Parathyroid adenoma (tissue), 2 donors: ENCODE results near the gene FAM181B.
A peak's percentile ranks its signal among the peaks of the same experiment; 100 is the strongest.

ENCODE experiments used
- H2AFZ ChIP-seq: fragments of 300-600 bp; sonication (generic); one replicate; pipeline ENCODE4 v1.7.0; 2017; ENCODE audit warnings: antibody characterized with exemption, mild to moderate bottlenecking
- H3K27ac ChIP-seq: fragments of 300-600 bp; sonication (generic); one replicate; pipeline ENCODE4 v1.7.0; 2017
- H3K27me3 ChIP-seq: fragments of 300-600 bp; sonication (generic); one replicate; pipeline ENCODE4 v1.7.0; 2017; ENCODE audit warnings: low read length; ENCODE audit not compliant: control insufficient read depth, insufficient read depth
- H3K36me3 ChIP-seq: fragments of 300-600 bp; sonication (generic); one replicate; pipeline ENCODE4 v1.7.0; 2017; ENCODE audit warnings: low read length; ENCODE audit not compliant: control insufficient read depth, insufficient read depth
- H3K4me1 ChIP-seq: fragments of 300-600 bp; sonication (generic); one replicate; pipeline ENCODE4 v1.7.0; 2017; ENCODE audit warnings: control low read depth
- H3K4me2 ChIP-seq: fragments of 300-600 bp; sonication (generic); one replicate; pipeline ENCODE4 v1.7.0; 2017; ENCODE audit warnings: low read length
- H3K4me3 ChIP-seq: fragments of 300-600 bp; sonication (generic); one replicate; pipeline ENCODE4 v1.7.0; 2017; ENCODE audit warnings: low read depth, low read length
- H3K79me2 ChIP-seq: fragments of 300-600 bp; sonication (generic); one replicate; pipeline ENCODE4 v1.7.0; 2017; ENCODE audit warnings: control low read depth
- H3K9ac ChIP-seq: fragments of 300-600 bp; sonication (generic); one replicate; pipeline ENCODE4 v1.7.0; 2017; ENCODE audit warnings: mild to moderate bottlenecking
- H3K9me3 ChIP-seq: fragments of 300-600 bp; sonication (generic); one replicate; pipeline ENCODE4 v1.7.0; 2017; ENCODE audit warnings: low read length; ENCODE audit not compliant: control insufficient read depth
- TF ChIP-seq, protein P1 (sequence below): fragments of 300-600 bp; sonication (generic); IDR thresholded peaks from one replicate; pipeline ENCODE4 v1.7.0; 2017; ENCODE audit warnings: antibody characterized with exemption, mild to moderate bottlenecking
- donor health status: primary hyperparathyroidism.

FAM181B gene

DNA sequence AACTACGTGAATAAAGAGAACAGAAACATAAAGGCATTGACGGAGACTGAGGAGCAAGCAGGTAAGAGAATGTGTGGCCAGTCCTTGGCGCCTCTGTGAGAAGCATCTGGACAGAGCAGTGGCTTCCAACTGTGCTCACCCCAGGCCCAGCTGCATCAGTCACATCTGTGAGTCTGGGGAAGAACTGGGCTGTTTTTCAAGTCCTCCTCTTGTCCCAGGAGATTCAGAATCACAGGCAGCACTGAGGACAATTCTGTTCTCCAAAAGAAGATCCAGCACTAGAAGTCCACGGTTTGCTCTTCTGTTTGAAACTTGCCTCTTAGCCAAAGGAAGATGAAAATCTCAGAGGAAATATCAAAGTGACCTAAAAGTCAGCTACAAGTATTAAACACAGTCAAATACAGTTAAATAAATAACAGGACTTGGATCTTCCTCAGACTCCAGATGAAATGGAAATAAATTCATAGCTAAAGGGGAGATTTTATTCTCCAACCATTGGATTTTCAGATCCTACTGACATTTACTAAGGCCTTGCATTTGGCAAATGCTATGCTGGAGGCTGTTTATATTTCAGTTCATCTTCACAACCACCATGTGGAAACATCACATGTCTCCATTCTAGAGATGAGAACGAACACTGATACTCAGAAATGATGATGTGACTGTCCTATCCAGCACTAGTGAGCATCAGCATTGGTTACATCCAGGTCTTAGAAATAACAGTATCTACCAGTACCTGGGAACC is 14.1 kb downstream of the FAM181B start:
- Histone ChIP-seq H2AFZ (no peak overlapping the region), H3K9ac (no peak overlapping the region), H3K4me2 (no peak overlapping the region), H3K27me3 (no peaks in the 10 kb centered on the region), H3K4me3 (no peak overlapping the region), H3K79me2 (no peaks in the 10 kb centered on the region), H3K4me1 (no peaks in the 10 kb centered on the region), H3K36me3 (no peaks in the 10 kb centered on the region), H3K9me3 (no peaks in the 10 kb centered on the region), H3K27ac (no peak overlapping the region)
- TF ChIP-seq, protein P1, sequence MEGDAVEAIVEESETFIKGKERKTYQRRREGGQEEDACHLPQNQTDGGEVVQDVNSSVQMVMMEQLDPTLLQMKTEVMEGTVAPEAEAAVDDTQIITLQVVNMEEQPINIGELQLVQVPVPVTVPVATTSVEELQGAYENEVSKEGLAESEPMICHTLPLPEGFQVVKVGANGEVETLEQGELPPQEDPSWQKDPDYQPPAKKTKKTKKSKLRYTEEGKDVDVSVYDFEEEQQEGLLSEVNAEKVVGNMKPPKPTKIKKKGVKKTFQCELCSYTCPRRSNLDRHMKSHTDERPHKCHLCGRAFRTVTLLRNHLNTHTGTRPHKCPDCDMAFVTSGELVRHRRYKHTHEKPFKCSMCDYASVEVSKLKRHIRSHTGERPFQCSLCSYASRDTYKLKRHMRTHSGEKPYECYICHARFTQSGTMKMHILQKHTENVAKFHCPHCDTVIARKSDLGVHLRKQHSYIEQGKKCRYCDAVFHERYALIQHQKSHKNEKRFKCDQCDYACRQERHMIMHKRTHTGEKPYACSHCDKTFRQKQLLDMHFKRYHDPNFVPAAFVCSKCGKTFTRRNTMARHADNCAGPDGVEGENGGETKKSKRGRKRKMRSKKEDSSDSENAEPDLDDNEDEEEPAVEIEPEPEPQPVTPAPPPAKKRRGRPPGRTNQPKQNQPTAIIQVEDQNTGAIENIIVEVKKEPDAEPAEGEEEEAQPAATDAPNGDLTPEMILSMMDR = no peak

DNA sequence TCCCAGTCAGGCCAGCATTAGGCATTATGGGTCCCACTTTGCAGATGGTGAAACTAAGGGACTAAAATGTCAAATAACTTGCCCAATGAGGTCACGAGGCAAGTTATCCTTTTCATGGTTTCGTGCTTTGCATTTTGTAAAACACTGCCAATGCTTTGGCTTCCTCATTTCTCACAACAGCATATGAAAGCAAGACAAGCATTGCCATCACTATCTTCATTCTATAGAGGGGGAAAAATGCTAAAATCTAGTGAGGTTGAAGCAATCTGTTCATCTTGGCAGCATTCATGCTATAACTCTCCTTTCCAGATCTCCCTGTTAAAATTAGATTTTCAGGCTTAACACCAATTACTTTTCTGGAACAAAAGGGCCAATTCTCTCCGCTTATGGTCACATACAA is 14.8 kb downstream of the FAM181B start:
- TF ChIP-seq, protein P1 = no peak
- Histone ChIP-seq H3K4me2 (no peak overlapping the region), H2AFZ (no peak overlapping the region), H3K9ac (no peak overlapping the region), H3K4me3 (no peak overlapping the region), H3K9me3 (no peaks in the 10 kb centered on the region), H3K4me1 (no peaks in the 10 kb centered on the region), H3K27me3 (no peaks in the 10 kb centered on the region), H3K79me2 (no peaks in the 10 kb centered on the region), H3K27ac (no peak overlapping the region), H3K36me3 (no peaks in the 10 kb centered on the region)

DNA sequence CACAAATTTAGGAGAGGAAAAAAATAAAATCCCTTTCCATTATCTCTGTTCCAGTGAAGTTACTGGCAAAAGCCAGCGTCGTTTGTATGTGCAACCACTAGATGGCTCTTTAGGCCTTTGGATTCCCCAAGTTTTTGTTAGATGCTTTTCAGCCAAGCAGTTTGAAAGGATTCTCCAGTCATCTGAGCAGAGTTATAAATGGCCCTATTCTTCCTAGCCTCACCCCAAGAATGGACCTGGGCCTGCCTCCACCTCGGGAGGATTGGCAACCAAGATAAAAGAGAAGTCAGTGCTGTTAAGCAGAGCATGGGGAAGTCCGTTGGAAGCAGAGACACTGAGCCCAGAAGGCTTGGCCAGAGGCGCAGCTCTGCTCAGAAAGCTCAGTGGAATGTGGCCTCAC is 15.4 kb downstream of the FAM181B start:
- Histone ChIP-seq H3K27ac (no peak overlapping the region), H3K36me3 (no peaks in the 10 kb centered on the region), H3K4me1 (no peaks in the 10 kb centered on the region), H3K27me3 (no peaks in the 10 kb centered on the region), H3K9ac (no peak overlapping the region), H3K9me3 (no peaks in the 10 kb centered on the region), H3K4me2 (no peak overlapping the region), H2AFZ (no peak overlapping the region), H3K79me2 (no peaks in the 10 kb centered on the region), H3K4me3 (no peak overlapping the region)
- TF ChIP-seq, protein P1 = peak; percentile 53

DNA sequence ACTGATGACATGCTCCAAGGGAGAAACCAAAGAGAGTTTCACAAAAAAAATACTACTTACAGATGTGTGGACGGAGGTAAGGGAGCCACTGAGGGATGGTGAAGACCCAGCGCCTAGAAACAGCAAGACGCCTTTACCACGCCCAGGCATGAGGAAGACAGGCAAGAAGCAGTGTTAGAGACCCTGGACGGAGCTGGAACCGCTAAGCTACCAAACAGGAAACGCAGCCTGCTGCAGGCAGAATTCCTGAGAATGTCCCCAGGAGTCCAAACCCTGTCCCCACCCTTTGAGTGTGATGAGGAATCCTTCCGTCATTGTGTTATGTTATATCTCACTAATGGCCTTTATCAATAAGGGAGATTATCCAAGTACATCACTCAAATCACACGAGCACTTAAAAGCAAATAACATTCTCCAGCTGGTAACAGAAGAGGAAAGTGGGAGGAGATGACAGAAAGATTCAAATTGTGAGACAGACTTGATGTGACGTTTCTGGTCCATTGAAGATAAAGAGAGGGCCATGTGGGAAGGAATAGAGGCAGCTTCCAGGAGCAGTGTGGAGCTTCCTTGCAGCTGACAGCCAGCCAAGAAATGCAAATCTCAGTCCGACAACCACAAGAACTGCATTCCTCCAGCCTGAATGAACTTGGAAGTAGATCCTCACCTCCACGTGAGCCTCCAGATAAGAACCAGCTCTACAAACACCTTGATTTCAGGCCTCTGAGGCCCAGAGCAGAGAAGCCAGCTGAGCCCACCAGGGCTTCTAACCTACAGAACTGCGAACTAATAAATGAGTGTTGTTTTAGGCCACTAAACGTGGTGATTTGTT is 19.1 kb downstream of the FAM181B start:
- H3K4me1 ChIP-seq = no peaks in the 10 kb centered on the region
- H3K36me3 ChIP-seq = no peaks in the 10 kb centered on the region
- no peaks in the 10 kb centered on the region for H3K79me2 ChIP-seq
- TF ChIP-seq, protein P1 = no peak
- H3K9ac ChIP-seq = no peak overlapping the region
- no peak overlapping the region for H3K4me3 ChIP-seq
- H3K9me3 ChIP-seq = no peaks in the 10 kb centered on the region
- H3K4me2 ChIP-seq = no peak overlapping the region
- H3K27me3 ChIP-seq = no peaks in the 10 kb centered on the region
- H3K27ac ChIP-seq = no peak overlapping the region
- no peak overlapping the region for H2AFZ ChIP-seq
